Endodermal cell (in vitro differentiated cells): ENCODE data around the gene SPDYE1. TPM values are rescaled to one million over a fixed set of nuclear protein-coding genes. Genes with fewer than 3 reads are reported as not detected.
"Not testable (repeated sequence)": the region's sequence is repeated elsewhere in the genome, so short reads cannot be mapped to it uniquely, and the experiment has no call there.

ENCODE experiments used
- DNase-seq: peaks from one replicate; pipeline ENCODE4 v3.0.0-alpha.2; 2017
- H3K27ac ChIP-seq: 2 replicates; pipeline ENCODE4 v1.5.1; 2013; ENCODE audit warnings: mild to moderate bottlenecking, low read depth, low read length, moderate library complexity
- H3K27me3 ChIP-seq: 2 replicates; pipeline ENCODE4 v1.6.1; 2013; ENCODE audit warnings: mild to moderate bottlenecking, low read length, moderate library complexity; ENCODE audit not compliant: insufficient read depth, control insufficient read depth, poor library complexity, severe bottlenecking
- H3K36me3 ChIP-seq: 2 replicates; pipeline ENCODE4 v1.7.0; 2013; ENCODE audit warnings: mild to moderate bottlenecking, low read length, moderate library complexity; ENCODE audit not compliant: control insufficient read depth, insufficient read depth
- H3K4me1 ChIP-seq: one replicate; pipeline ENCODE4 v1.7.0; 2013; ENCODE audit warnings: low read length; ENCODE audit not compliant: control insufficient read depth, insufficient read depth
- H3K4me3 ChIP-seq: 2 replicates; pipeline ENCODE4 v1.5.1; 2013; ENCODE audit warnings: mild to moderate bottlenecking, low read length, moderate library complexity
- H3K9ac ChIP-seq: 2 replicates; pipeline ENCODE4 v1.6.1; 2013; ENCODE audit warnings: mild to moderate bottlenecking, low read length, moderate library complexity; ENCODE audit not compliant: poor library complexity, severe bottlenecking; ENCODE audit errors: extremely low read depth
- H3K9me3 ChIP-seq: 2 replicates; pipeline ENCODE4 v1.6.1; 2013; ENCODE audit warnings: mild to moderate bottlenecking, low read length, moderate library complexity; ENCODE audit not compliant: control insufficient read depth
- H3K27ac Mint-ChIP-seq: 2 replicates; pipeline ENCODE4 v1.8.0; 2020; ENCODE audit warnings: mixed read lengths
- H3K27me3 Mint-ChIP-seq: 2 replicates; pipeline ENCODE4 v1.8.0; 2021; ENCODE audit warnings: mild to moderate bottlenecking, mixed read lengths; ENCODE audit not compliant: insufficient read depth
- H3K36me3 Mint-ChIP-seq: 2 replicates; pipeline ENCODE4 v1.8.0; 2020; ENCODE audit warnings: low read depth, mixed read lengths
- H3K4me1 Mint-ChIP-seq: 2 replicates; pipeline ENCODE4 v1.8.0; 2020; ENCODE audit warnings: mixed read lengths
- H3K4me3 Mint-ChIP-seq: 2 replicates; pipeline ENCODE4 v1.8.0; 2020; ENCODE audit warnings: mild to moderate bottlenecking, moderate library complexity, mixed read lengths
- H3K9me3 Mint-ChIP-seq: 2 replicates; pipeline ENCODE4 v1.8.0; 2020; ENCODE audit warnings: mild to moderate bottlenecking, mixed read lengths
- CTCF ChIP-seq: fragments of 200-600 bp; sonication (generic); conservative IDR thresholded peaks from 2 replicates; pipeline ENCODE4 v1.5.0; 2021; ENCODE audit warnings: antibody characterized with exemption, mild to moderate bottlenecking
- WGBS, 2 experiments: methylation state at CpG; one replicate each; pipeline versions ENCODE4 v1.1.5 to v1.1.7; 2013; ENCODE audit warnings: missing lambda C conversion rate in 2 of 2, mixed read lengths in 1 of 2; ENCODE audit not compliant: insufficient coverage in 1 of 2, insufficient read length in 1 of 2; 5-methylcytosine and 5-hydroxymethylcytosine counted together
- total RNA-seq, 2 donors: library from RNA; stranded (reverse); fragmentation: NEBNext Ultra II Directional in 1 of 2; extraction: Animal tissue kit (Norgen Biotek cat#: 25700) in 1 of 2; gene quantifications; 2 replicates in 1 of 2; 3 replicates in 1 of 2; pipeline ENCODE4 v1.2.1, GENCODE V29; 2021

The SPDYE1 gene
- total RNA-seq, 2 donors from 2014 or later = 0.15 TPM; not detected in 1

DNA sequence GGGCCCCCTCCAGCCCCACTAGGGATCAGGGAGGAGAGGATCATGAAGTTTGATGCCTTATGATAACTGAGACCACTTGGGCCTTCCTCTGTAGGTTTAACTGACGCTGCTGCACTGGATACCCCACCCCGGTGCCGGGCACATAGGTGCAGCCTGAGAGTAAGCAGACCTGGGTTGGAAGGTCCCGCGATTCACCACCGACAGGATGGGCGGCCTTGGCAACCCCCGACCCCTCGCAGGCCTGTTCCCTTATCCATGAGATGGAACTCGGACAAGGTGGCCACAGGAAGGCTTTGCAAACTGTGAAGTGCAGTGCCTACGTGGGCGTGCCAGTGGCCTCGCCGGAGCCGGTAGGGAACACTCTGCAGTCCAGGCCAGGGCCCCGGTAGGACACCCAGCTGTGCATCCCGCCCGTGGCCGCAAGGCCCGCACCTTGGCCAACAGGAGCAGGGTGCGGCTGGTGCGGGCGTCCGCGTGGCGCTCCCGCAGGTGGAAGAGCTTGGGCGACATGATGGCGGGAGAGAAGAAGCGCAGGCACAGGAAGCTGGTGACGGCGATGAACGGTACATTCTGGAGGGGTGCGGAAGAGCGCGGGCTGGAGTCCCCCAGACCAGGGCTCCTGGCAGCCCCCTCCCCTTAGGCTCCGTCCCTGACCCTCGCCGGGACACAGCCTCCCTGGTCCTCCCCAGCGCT lies 42.2 kb downstream of the SPDYE1 start:
- Mint-ChIP-seq H3K27me3 (peaks cover 31% of the 10 kb centered on the region), H3K4me3 (peak overlapping the region; percentile 36)
- not testable (repeated sequence) for H3K27ac ChIP-seq, H3K9me3 Mint-ChIP-seq, H3K4me1 ChIP-seq, H3K27ac Mint-ChIP-seq, H3K36me3 ChIP-seq, H3K9me3 ChIP-seq, H3K36me3 Mint-ChIP-seq, H3K4me3 ChIP-seq, DNase-seq, H3K9ac ChIP-seq, H3K4me1 Mint-ChIP-seq
- 36% methylated on average over 12 of the region's 40 CpGs; no CpG with 5 or more reads in 1 of the 2 experiments for WGBS, 2 experiments
- H3K27me3 ChIP-seq = peaks cover 11% of the 10 kb centered on the region

DNA sequence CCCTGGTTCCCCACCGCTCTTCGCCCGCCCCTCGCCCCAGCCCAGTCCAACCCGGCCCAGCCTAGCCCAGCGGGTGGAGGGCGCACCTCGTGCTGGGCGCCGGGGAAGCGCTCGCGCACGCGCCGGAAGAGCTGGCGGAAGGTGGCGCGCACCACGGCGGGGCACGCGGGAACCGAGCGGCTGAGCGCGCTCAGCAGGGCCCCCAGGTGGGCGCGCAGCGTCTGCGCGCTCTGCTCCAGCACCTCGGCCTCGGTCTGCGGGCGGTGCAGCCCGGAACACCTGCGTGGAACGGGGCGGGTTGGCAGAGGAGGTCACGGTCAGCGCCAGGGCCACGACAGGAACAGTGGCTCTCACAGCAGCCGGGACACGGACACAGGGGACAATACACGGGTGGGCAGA lies 42.8 kb downstream of the SPDYE1 start:
- peaks cover 11% of the 10 kb centered on the region for H3K27me3 ChIP-seq
- not testable (repeated sequence) for H3K36me3 ChIP-seq, H3K9me3 Mint-ChIP-seq, H3K4me1 ChIP-seq, H3K27ac ChIP-seq, H3K9me3 ChIP-seq, H3K9ac ChIP-seq, H3K4me1 Mint-ChIP-seq, H3K27ac Mint-ChIP-seq, H3K4me3 ChIP-seq, H3K36me3 Mint-ChIP-seq
- peak; percentile 66 for DNase-seq
- peak; percentile 37 for TF ChIP-seq CTCF
- 5% methylated on average over 44 of the region's 46 CpGs; no CpG with 5 or more reads in 1 of the 2 experiments for WGBS, 2 experiments
- Mint-ChIP-seq H3K4me3 (peak overlapping the region; percentile 36), H3K27me3 (peaks cover 28% of the 10 kb centered on the region)

- no peak overlapping the region for H3K27ac ChIP-seq
- peaks cover 8% of the 10 kb centered on the region for H3K36me3 Mint-ChIP-seq
- peaks cover 25% of the 10 kb centered on the region for H3K27me3 Mint-ChIP-seq
- H3K4me1 ChIP-seq = no peaks in the 10 kb centered on the region
- H3K36me3 ChIP-seq = peaks cover 11% of the 10 kb centered on the region
- no peaks in the 10 kb centered on the region for H3K9me3 Mint-ChIP-seq
- H3K9me3 ChIP-seq = peaks cover 4% of the 10 kb centered on the region
- peaks cover 14% of the 10 kb centered on the region for H3K4me1 Mint-ChIP-seq
- H3K27ac Mint-ChIP-seq = no peak overlapping the region
- H3K9ac ChIP-seq = no peak overlapping the region
- 89 to 90% methylated on average over 2 of the region's 2 CpGs for WGBS, 2 experiments
- no peak for TF ChIP-seq CTCF
- H3K4me3 Mint-ChIP-seq = no peak overlapping the region
- DNase-seq = no peak
- peaks cover 11% of the 10 kb centered on the region for H3K27me3 ChIP-seq
- H3K4me3 ChIP-seq = no peak overlapping the region
These were observed 44.5 kb downstream of the SPDYE1 start for GRCh38 chr7:44042221-44042620.
